ENCODE measurements around the gene PDE3A. TPM values are rescaled to one million over a fixed set of nuclear protein-coding genes. Genes with fewer than 3 reads are reported as not detected.
A peak's percentile ranks its signal among the peaks of the same experiment; 100 is the strongest.

Gene PDE3A
- total RNA-seq, 2 experiments from 2014 or later = not detected

- intact Hi-C loops (cut with micrococcal nuclease; ENCODE audit: unreplicated experiment) = no loop called here
- Histone ChIP-seq H3K79me2 (ENCODE audit: insufficient read depth, low read depth, low read length) (no peaks in the 10 kb centered on the region), H2AFZ (ENCODE audit: low read length) (no peak overlapping the region), H3K27ac (ENCODE audit: low read depth, low read length, poor library complexity, severe bottlenecking) (no peak overlapping the region), H3K4me2 (ENCODE audit: low read length) (no peak overlapping the region), H4K20me1 (ENCODE audit: insufficient read depth, low read length) (no peaks in the 10 kb centered on the region), H3K4me3 (ENCODE audit: low read depth, low read length, poor library complexity, severe bottlenecking) (no peak overlapping the region), H3K9me3 (ENCODE audit: low read length) (no peaks in the 10 kb centered on the region), H3K4me1 (ENCODE audit: insufficient read depth, low read length, poor library complexity, severe bottlenecking) (no peaks in the 10 kb centered on the region), H3K36me3 (ENCODE audit: insufficient read depth, low read length) (no peaks in the 10 kb centered on the region), H3K9me2 (ENCODE audit: insufficient read depth, low read length) (no peaks in the 10 kb centered on the region)
- ChIA-PET CTCF (ENCODE audit: unreplicated experiment) (no interaction called here), POLR2A (no interaction called here)
- no peak for TF ChIP-seq EZH2phosphoT487 (IDR thresholded peaks at IDR 0.05; ENCODE audit: borderline replicate concordance, low read depth, low read length)
- TF ChIP-seq, protein P1, sequence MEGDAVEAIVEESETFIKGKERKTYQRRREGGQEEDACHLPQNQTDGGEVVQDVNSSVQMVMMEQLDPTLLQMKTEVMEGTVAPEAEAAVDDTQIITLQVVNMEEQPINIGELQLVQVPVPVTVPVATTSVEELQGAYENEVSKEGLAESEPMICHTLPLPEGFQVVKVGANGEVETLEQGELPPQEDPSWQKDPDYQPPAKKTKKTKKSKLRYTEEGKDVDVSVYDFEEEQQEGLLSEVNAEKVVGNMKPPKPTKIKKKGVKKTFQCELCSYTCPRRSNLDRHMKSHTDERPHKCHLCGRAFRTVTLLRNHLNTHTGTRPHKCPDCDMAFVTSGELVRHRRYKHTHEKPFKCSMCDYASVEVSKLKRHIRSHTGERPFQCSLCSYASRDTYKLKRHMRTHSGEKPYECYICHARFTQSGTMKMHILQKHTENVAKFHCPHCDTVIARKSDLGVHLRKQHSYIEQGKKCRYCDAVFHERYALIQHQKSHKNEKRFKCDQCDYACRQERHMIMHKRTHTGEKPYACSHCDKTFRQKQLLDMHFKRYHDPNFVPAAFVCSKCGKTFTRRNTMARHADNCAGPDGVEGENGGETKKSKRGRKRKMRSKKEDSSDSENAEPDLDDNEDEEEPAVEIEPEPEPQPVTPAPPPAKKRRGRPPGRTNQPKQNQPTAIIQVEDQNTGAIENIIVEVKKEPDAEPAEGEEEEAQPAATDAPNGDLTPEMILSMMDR (conservative IDR thresholded peaks at IDR 0.05; ENCODE audit: low read length) = peak; percentile 59
- DNase-seq (ENCODE audit: low spot score) = peak; percentile 10
- no TSS peak for BruUV-seq (replicated peaks)
Observed at GRCh38 chr12:20601668-20602280, 233.4 kb downstream of the PDE3A start.

DNA sequence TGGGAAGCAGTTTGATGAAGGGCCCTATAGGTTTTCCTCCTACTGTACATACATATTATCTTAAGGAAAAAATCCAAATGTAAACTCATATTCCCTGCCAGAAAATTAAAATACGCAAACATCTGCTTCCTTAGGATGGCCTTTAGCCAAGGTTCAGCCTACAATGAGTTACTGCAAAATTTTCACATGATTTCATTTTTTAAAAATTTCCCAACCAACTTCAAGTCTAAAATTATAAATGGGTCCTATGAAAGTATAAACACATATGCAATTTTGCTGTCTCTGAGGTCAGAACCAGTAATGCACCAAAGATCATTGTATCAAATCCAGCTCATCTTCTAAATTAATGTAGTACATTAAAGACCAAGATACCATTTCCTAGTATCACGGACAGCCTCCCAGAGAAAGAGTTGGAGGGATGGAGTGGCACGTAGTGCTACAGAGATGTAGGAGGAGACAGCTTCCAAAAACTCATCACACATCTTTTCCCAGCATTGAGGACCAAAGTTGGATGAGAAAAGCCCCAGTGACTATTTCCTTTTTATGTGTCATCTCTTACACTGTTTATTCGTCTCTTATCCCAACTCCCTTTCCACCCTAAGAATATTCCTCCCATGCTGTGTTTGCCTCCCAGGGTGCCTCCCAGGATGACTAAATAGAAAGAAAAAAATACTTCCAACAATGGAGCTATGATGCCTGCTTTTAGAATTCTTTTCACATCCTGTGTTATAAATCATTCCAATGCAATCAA is 234.5 kb downstream of the PDE3A start:
- no TSS peak for BruUV-seq (replicated peaks)
- intact Hi-C loops (cut with micrococcal nuclease; ENCODE audit: unreplicated experiment) = no loop called here

More for the DNA sequence above, 234.5 kb downstream of the PDE3A start:
- Histone ChIP-seq H3K79me2 (ENCODE audit: insufficient read depth, low read depth, low read length) (no peaks in the 10 kb centered on the region), H3K27ac (ENCODE audit: low read depth, low read length, poor library complexity, severe bottlenecking) (no peak overlapping the region), H3K4me3 (ENCODE audit: low read depth, low read length, poor library complexity, severe bottlenecking) (no peak overlapping the region), H2AFZ (ENCODE audit: low read length) (no peak overlapping the region), H3K4me1 (ENCODE audit: insufficient read depth, low read length, poor library complexity, severe bottlenecking) (no peaks in the 10 kb centered on the region), H3K9me3 (ENCODE audit: low read length) (no peaks in the 10 kb centered on the region), H3K9me2 (ENCODE audit: insufficient read depth, low read length) (no peaks in the 10 kb centered on the region), H3K36me3 (ENCODE audit: insufficient read depth, low read length) (no peaks in the 10 kb centered on the region), H4K20me1 (ENCODE audit: insufficient read depth, low read length) (no peaks in the 10 kb centered on the region), H3K4me2 (ENCODE audit: low read length) (no peak overlapping the region)
- POLR2A ChIA-PET = no interaction called here
- TF ChIP-seq EZH2phosphoT487 (IDR thresholded peaks at IDR 0.05; ENCODE audit: borderline replicate concordance, low read depth, low read length) = no peak
- TF ChIP-seq, protein P1 (conservative IDR thresholded peaks at IDR 0.05; ENCODE audit: low read length) = no peak
- CTCF ChIA-PET (ENCODE audit: unreplicated experiment) = no interaction called here
- DNase-seq (ENCODE audit: low spot score) = no peak
